ENCODE data around the gene SEMA4B.

DNA sequence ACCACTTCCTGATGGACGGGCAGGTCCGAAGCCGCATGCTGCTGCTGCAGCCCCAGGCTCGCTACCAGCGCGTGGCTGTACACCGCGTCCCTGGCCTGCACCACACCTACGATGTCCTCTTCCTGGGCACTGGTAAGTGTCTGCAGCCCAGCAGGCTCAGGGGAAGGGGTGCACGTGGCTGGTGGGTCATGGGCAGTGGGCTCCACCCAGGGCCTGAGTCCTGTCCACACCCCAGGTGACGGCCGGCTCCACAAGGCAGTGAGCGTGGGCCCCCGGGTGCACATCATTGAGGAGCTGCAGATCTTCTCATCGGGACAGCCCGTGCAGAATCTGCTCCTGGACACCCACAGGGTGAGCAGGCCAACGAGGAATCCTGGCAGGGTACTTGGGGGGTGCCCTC is 23.9 kb downstream of the SEMA4B start:
- TF ChIP-seq, protein P1, sequence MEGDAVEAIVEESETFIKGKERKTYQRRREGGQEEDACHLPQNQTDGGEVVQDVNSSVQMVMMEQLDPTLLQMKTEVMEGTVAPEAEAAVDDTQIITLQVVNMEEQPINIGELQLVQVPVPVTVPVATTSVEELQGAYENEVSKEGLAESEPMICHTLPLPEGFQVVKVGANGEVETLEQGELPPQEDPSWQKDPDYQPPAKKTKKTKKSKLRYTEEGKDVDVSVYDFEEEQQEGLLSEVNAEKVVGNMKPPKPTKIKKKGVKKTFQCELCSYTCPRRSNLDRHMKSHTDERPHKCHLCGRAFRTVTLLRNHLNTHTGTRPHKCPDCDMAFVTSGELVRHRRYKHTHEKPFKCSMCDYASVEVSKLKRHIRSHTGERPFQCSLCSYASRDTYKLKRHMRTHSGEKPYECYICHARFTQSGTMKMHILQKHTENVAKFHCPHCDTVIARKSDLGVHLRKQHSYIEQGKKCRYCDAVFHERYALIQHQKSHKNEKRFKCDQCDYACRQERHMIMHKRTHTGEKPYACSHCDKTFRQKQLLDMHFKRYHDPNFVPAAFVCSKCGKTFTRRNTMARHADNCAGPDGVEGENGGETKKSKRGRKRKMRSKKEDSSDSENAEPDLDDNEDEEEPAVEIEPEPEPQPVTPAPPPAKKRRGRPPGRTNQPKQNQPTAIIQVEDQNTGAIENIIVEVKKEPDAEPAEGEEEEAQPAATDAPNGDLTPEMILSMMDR (IDR thresholded peaks at IDR 0.05; ENCODE audit: insufficient read depth, low read length, poor library complexity, severe bottlenecking): no peak
- TF ChIP-seq EZH2phosphoT487 (conservative IDR thresholded peaks at IDR 0.05; ENCODE audit: low read length): no peak
